ENCODE measurements around the gene KLHL21. TPM values are rescaled to one million over a fixed set of nuclear protein-coding genes. Genes with fewer than 3 reads are reported as not detected.

The KLHL21 gene
- total RNA-seq, 1 experiment from 2014 or later = 27.5 TPM

DNA sequence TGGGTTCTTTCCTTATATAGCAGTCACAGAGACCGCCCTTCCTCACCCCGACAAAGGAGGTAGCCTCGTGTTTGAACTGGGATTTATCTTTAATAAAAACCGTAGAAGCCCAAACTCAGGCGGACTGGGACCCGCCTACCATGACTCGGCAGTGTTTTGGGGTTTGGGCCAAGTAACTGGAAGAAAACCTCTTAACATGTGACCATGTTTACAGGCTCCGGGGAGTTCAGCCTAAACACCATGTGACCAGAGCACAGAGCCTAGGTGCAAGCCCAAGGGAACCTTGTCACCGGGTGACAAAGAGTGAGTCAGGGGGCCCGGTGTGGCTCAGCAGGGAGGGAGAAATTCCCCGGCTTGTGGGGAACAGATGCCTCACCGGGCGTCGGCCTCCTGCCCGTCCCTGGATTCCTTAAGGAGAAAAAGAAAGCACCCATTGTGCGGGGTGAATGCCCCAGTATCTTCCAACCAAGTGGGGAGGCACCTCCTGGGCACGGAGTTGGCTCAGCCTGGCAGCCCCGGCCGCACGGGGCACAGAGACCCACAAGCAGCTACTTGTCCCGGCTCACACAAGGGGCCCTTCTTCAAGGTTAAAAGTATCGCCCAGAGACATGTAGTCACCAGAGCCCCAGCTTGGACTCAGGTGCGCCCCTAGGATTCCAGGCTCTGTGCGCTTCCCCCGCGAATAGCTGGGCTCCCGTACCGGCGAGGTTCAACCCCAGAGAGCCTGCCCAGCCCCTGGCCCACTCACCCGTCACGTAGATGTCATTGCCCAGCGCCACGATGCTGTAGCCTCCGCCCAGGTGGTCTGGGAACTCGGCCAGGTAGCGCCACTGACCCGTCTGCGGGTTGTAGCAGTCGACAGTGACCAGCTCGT lies 1.4 kb downstream of the KLHL21 start:
- peak overlapping the region; percentile 95 for H3K27ac ChIP-seq (ENCODE audit: low read depth, low read length)

More for the DNA sequence above, 1.4 kb downstream of the KLHL21 start:
- Histone ChIP-seq H3K9ac (ENCODE audit: low read length) (peak overlapping the region; percentile 85), H3K9me2 (ENCODE audit: insufficient read depth) (no peaks in the 10 kb centered on the region), H3K4me1 (ENCODE audit: control insufficient read depth in 1 of 2, insufficient read depth in 2 of 2, low read length in 2 of 2) (peaks cover 22 to 33% of the 10 kb centered on the region in 2 experiments), H3K4me2 (ENCODE audit: low read length) (peak overlapping the region; percentile 86), H3K79me2 (ENCODE audit: insufficient read depth, low read length) (peaks cover 63% of the 10 kb centered on the region), H4K20me1 (ENCODE audit: insufficient read depth) (peaks cover 14% of the 10 kb centered on the region; the same call in 1 of the 2 replicates), H3K9me3 (ENCODE audit: control insufficient read depth in 1 of 2, insufficient read depth in 1 of 2, low read depth in 1 of 2, low read length in 2 of 2) (no peaks in the 10 kb centered on the region), H3K4me3 (replicated peaks in 1 of 2; ENCODE audit: low read depth in 1 of 2, low read length in 2 of 2) (peak overlapping the region; percentile 87 to 96), H3K27me3 (ENCODE audit: insufficient read depth, low read length) (no peaks in the 10 kb centered on the region), H2AFZ (ENCODE audit: low read depth, low read length, poor library complexity, severe bottlenecking) (no peak overlapping the region), H3K36me3 (ENCODE audit: control insufficient read depth in 1 of 2, insufficient read depth in 2 of 2, low read length in 2 of 2) (peaks cover 12 to 34% of the 10 kb centered on the region in 2 experiments; a peak in 3 of 4 replicates)
- RAD21 ChIA-PET (ENCODE audit: low non-redundant PET in 1 of 2, low total read pairs in 2 of 2, uncharacterized antibody in 2 of 2, unreplicated experiment in 2 of 2) = interaction anchor here in 1 of 2 experiments (0.6 kb wide), 1 partner anchor 14 kb away, joined by 7 read pairs; no protein-coding TSS in a partner anchor
- POLR2A ChIA-PET = interaction anchor here (1.0 to 1.6 kb wide), 3 partner anchors 10 to 25 kb away, joined by 3 to 10 read pairs (median 3); partner anchors contain the start of gene ZBTB48
- BruUV-seq (replicated peaks) = no TSS peak
- ATAC-seq = peak; percentile 32
- CTCF ChIA-PET = interaction anchor here (0.9 kb wide), 1 partner anchor 111 kb away, joined by 4 read pairs; no protein-coding TSS in a partner anchor
- peak; percentile 68 for DNase-seq (ENCODE audit: low read depth, low spot score)
- intact Hi-C loops (cut with micrococcal nuclease) = no loop called here
- TF ChIP-seq, protein P1, sequence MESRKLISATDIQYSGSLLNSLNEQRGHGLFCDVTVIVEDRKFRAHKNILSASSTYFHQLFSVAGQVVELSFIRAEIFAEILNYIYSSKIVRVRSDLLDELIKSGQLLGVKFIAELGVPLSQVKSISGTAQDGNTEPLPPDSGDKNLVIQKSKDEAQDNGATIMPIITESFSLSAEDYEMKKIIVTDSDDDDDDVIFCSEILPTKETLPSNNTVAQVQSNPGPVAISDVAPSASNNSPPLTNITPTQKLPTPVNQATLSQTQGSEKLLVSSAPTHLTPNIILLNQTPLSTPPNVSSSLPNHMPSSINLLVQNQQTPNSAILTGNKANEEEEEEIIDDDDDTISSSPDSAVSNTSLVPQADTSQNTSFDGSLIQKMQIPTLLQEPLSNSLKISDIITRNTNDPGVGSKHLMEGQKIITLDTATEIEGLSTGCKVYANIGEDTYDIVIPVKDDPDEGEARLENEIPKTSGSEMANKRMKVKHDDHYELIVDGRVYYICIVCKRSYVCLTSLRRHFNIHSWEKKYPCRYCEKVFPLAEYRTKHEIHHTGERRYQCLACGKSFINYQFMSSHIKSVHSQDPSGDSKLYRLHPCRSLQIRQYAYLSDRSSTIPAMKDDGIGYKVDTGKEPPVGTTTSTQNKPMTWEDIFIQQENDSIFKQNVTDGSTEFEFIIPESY (IDR thresholded peaks at IDR 0.05; ENCODE audit: extremely low read depth, insufficient replicate concordance, low read length) = no peak
- TF ChIP-seq ELF1 (IDR thresholded peaks at IDR 0.05; ENCODE audit: borderline replicate concordance, low read depth) (no peak), SRF (IDR thresholded peaks at IDR 0.05; ENCODE audit: low read depth) (no peak), EZH2phosphoT487 (IDR thresholded peaks at IDR 0.05; ENCODE audit: borderline replicate concordance) (no peak), EGR1 (IDR thresholded peaks at IDR 0.05; ENCODE audit: low read depth) (no peak), ZNF274 (IDR thresholded peaks at IDR 0.05; ENCODE audit: low read depth, low read length) (no peak), EZH2 (IDR thresholded peaks at IDR 0.05) (no peak), JUND (IDR thresholded peaks at IDR 0.05) (no peak), SIN3A (IDR thresholded peaks at IDR 0.05; ENCODE audit: low read depth) (no peak), YY1 (IDR thresholded peaks at IDR 0.05; ENCODE audit: extremely low read depth, insufficient replicate concordance, low read depth, low read length) (no peak)
- TF ChIP-seq, protein P2, sequence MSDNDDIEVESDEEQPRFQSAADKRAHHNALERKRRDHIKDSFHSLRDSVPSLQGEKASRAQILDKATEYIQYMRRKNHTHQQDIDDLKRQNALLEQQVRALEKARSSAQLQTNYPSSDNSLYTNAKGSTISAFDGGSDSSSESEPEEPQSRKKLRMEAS (IDR thresholded peaks at IDR 0.05) = no peak
- TF ChIP-seq, protein P3, sequence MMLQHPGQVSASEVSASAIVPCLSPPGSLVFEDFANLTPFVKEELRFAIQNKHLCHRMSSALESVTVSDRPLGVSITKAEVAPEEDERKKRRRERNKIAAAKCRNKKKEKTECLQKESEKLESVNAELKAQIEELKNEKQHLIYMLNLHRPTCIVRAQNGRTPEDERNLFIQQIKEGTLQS (IDR thresholded peaks at IDR 0.05) = no peak
- TF ChIP-seq, protein P4, sequence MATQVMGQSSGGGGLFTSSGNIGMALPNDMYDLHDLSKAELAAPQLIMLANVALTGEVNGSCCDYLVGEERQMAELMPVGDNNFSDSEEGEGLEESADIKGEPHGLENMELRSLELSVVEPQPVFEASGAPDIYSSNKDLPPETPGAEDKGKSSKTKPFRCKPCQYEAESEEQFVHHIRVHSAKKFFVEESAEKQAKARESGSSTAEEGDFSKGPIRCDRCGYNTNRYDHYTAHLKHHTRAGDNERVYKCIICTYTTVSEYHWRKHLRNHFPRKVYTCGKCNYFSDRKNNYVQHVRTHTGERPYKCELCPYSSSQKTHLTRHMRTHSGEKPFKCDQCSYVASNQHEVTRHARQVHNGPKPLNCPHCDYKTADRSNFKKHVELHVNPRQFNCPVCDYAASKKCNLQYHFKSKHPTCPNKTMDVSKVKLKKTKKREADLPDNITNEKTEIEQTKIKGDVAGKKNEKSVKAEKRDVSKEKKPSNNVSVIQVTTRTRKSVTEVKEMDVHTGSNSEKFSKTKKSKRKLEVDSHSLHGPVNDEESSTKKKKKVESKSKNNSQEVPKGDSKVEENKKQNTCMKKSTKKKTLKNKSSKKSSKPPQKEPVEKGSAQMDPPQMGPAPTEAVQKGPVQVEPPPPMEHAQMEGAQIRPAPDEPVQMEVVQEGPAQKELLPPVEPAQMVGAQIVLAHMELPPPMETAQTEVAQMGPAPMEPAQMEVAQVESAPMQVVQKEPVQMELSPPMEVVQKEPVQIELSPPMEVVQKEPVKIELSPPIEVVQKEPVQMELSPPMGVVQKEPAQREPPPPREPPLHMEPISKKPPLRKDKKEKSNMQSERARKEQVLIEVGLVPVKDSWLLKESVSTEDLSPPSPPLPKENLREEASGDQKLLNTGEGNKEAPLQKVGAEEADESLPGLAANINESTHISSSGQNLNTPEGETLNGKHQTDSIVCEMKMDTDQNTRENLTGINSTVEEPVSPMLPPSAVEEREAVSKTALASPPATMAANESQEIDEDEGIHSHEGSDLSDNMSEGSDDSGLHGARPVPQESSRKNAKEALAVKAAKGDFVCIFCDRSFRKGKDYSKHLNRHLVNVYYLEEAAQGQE (IDR thresholded peaks at IDR 0.05; ENCODE audit: low read depth) = no peak
